ENCODE measurements around the gene KPNA2. TPM values are rescaled to one million over a fixed set of nuclear protein-coding genes. Genes with fewer than 3 reads are reported as not detected.
A peak's percentile ranks its signal among the peaks of the same experiment; 100 is the strongest.

The KPNA2 gene
- total and polyA plus RNA-seq, 9 of the 15 experiments (the other 6 are each of a cell fraction or from before 2014, with no cell fraction given) = 132 to 984 (median 241) TPM

DNA sequence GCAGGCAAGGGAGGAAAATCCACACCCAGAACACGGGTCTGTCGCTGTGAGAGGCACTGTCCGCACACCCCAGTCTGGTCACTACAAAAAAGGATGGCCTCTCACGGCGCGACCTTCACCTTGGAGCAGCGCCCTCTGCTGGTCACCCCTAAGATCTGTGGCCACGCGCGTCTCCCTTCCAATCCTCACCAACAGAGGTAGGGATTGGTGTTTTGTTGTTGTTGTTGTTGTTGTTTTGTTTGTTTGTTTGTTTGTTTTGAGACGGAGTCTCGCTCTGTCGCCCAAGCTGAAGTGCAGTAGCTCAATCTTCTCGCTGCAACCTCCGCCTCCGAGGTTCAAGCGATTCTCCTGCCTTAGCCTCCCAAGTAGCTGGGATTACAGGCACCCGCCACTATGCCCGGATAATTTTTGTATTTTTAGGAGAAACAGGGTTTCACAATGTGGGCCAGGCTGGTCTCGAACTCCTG is 24.3 kb upstream of the KPNA2 start:
- in situ Hi-C loops (cut with MboI) = no loop called here
- BruUV-seq (replicated peaks) = no TSS peak
- no peaks in the 10 kb centered on the region for H3K79me2 ChIP-seq (ENCODE audit: control insufficient read depth, insufficient read depth, low read length)
- no peaks in the 10 kb centered on the region for H3K36me3 ChIP-seq (ENCODE audit: control insufficient read depth, insufficient read depth, low read length)
- peak overlapping the region; percentile 85 for H2AFZ ChIP-seq (ENCODE audit: low read depth, low read length)
- H4K20me1 ChIP-seq (replicated peaks; ENCODE audit: control insufficient read depth, insufficient read depth, low read length) = no peaks in the 10 kb centered on the region
- peak overlapping the region; percentile 16 to 85; a peak in 2 of 4 replicates for H3K9ac ChIP-seq (ENCODE audit: insufficient read depth in 1 of 2, low read depth in 2 of 2, low read length in 2 of 2)
- CTCF ChIA-PET (ENCODE audit: low intra/inter-chr PET ratio) = no interaction called here
- H3K27ac ChIP-seq (ENCODE audit: extremely low read depth, low read depth, low read length) = 0 out of 3 replicates have a peak overlapping the region, but pooled peaks have one; percentile 19
- DNase-seq (ENCODE audit: extremely low read depth in 1 of 4, low spot score in 3 of 4) (peak; percentile 73 to 84 (median 74)), ATAC-seq (peak; percentile 96), FAIRE-seq (peak; percentile 86)
- peak overlapping the region; percentile 62 for H3K4me2 ChIP-seq (ENCODE audit: insufficient read depth, low read length)
- WGBS (ENCODE audit: insufficient coverage, low coverage, missing lambda C conversion rate) = 18% methylated on average over 16 of the region's 20 CpGs
- no peaks in the 10 kb centered on the region for H3K9me1 ChIP-seq (ENCODE audit: control insufficient read depth, insufficient read depth, low read length)
- intact Hi-C loops (cut with micrococcal nuclease) = loop anchor here (10.0 kb wide), 1 partner anchor 176 kb away; no protein-coding TSS in a partner anchor
- H3K4me3 ChIP-seq = no peak overlapping the region
- no peaks in the 10 kb centered on the region; the same call in 1 of the 2 replicates for H3K9me3 ChIP-seq (replicated peaks; ENCODE audit: control insufficient read depth, insufficient read depth, low read depth, low read length)
- POLR2A ChIA-PET = no interaction called here
- H3K27me3 ChIP-seq (ENCODE audit: control insufficient read depth in 2 of 2, insufficient read depth in 2 of 2, low read length in 2 of 2) = no peaks in the 10 kb centered on the region
- peaks cover 2 to 7% of the 10 kb centered on the region in 2 experiments; a peak in 3 of 5 replicates for H3K4me1 ChIP-seq (replicated peaks in 1 of 2; ENCODE audit: control insufficient read depth in 2 of 2, insufficient read depth in 2 of 2, low read length in 2 of 2)
- peak in 1 of 2 experiments; percentile 58; a peak in 2 of 4 replicates for TF ChIP-seq RAD21 (CRISPR knock-in tag; conservative IDR thresholded peaks at IDR 0.05 in 1 of 2, IDR thresholded peaks at IDR 0.05 in 1 of 2)
- peak; percentile 58; the same call in 1 of the 2 replicates for TF ChIP-seq HLTF (IDR thresholded peaks at IDR 0.05)
- TF ChIP-seq, protein P1, sequence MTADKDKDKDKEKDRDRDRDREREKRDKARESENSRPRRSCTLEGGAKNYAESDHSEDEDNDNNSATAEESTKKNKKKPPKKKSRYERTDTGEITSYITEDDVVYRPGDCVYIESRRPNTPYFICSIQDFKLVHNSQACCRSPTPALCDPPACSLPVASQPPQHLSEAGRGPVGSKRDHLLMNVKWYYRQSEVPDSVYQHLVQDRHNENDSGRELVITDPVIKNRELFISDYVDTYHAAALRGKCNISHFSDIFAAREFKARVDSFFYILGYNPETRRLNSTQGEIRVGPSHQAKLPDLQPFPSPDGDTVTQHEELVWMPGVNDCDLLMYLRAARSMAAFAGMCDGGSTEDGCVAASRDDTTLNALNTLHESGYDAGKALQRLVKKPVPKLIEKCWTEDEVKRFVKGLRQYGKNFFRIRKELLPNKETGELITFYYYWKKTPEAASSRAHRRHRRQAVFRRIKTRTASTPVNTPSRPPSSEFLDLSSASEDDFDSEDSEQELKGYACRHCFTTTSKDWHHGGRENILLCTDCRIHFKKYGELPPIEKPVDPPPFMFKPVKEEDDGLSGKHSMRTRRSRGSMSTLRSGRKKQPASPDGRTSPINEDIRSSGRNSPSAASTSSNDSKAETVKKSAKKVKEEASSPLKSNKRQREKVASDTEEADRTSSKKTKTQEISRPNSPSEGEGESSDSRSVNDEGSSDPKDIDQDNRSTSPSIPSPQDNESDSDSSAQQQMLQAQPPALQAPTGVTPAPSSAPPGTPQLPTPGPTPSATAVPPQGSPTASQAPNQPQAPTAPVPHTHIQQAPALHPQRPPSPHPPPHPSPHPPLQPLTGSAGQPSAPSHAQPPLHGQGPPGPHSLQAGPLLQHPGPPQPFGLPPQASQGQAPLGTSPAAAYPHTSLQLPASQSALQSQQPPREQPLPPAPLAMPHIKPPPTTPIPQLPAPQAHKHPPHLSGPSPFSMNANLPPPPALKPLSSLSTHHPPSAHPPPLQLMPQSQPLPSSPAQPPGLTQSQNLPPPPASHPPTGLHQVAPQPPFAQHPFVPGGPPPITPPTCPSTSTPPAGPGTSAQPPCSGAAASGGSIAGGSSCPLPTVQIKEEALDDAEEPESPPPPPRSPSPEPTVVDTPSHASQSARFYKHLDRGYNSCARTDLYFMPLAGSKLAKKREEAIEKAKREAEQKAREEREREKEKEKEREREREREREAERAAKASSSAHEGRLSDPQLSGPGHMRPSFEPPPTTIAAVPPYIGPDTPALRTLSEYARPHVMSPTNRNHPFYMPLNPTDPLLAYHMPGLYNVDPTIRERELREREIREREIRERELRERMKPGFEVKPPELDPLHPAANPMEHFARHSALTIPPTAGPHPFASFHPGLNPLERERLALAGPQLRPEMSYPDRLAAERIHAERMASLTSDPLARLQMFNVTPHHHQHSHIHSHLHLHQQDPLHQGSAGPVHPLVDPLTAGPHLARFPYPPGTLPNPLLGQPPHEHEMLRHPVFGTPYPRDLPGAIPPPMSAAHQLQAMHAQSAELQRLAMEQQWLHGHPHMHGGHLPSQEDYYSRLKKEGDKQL (CRISPR knock-in tag; IDR thresholded peaks at IDR 0.05; ENCODE audit: borderline replicate concordance) = no peak
- no peak for TF ChIP-seq NFATC3 (IDR thresholded peaks at IDR 0.05)
- no peak for TF ChIP-seq HDAC6 (IDR thresholded peaks at IDR 0.05; ENCODE audit: low read depth, low read length)
- peak; percentile 94 for TF ChIP-seq ESRRA (IDR thresholded peaks at IDR 0.05; ENCODE audit: borderline replicate concordance, low read depth)
- TF ChIP-seq PHB (CRISPR knock-in tag; IDR thresholded peaks at IDR 0.05) = no peak
- TF ChIP-seq, protein P2, sequence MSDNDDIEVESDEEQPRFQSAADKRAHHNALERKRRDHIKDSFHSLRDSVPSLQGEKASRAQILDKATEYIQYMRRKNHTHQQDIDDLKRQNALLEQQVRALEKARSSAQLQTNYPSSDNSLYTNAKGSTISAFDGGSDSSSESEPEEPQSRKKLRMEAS (CRISPR knock-in tag; IDR thresholded peaks at IDR 0.05) = peak; percentile 44; the same call in 1 of the 2 replicates
- TF ChIP-seq MAFG (tag; conservative IDR thresholded peaks at IDR 0.05) = no peak
- no peak for TF ChIP-seq XRCC3 (IDR thresholded peaks at IDR 0.05)
- TF ChIP-seq, protein P3, sequence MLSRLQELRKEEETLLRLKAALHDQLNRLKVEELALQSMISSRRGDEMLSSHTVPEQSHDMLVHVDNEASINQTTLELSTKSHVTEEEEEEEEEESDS (CRISPR knock-in tag; IDR thresholded peaks at IDR 0.05) = no peak
- TF ChIP-seq FOXJ2 (tag; IDR thresholded peaks at IDR 0.05) = no peak
- peak; percentile 68; the same call in 1 of the 2 replicates for TF ChIP-seq TOE1 (IDR thresholded peaks at IDR 0.05; ENCODE audit: borderline replicate concordance)
- no peak for TF ChIP-seq TOE1 (CRISPR knock-in tag; IDR thresholded peaks at IDR 0.05; ENCODE audit: borderline replicate concordance, low read depth)
- TF ChIP-seq HNRNPUL1 (IDR thresholded peaks at IDR 0.05; ENCODE audit: low read length) = no peak
- TF ChIP-seq NCOA2 (IDR thresholded peaks at IDR 0.05; ENCODE audit: partially characterized antibody in 2 of 2) = no peak
- TF ChIP-seq RBM34 (IDR thresholded peaks at IDR 0.05; ENCODE audit: borderline replicate concordance, insufficient read depth, low read length) = no peak
- no peak for TF ChIP-seq NR2C2 (CRISPR knock-in tag; IDR thresholded peaks at IDR 0.05)
- TF ChIP-seq NR2C2 (tag; IDR thresholded peaks at IDR 0.05) = peak; percentile 77

All from K562 (cell line).